K562 (cell line): ENCODE data around the gene OR2D2. TPM values are rescaled to one million over a fixed set of nuclear protein-coding genes. Genes with fewer than 3 reads are reported as not detected.

Experiments used
- ATAC-seq: fragments of 200-7000 bp; cut with Tn5 transposase; 3 replicates; pipeline ENCODE4 v1.9.1; 2020; ENCODE audit warnings: moderate library complexity
- BruUV-seq: library from RNA; stranded (reverse); fragments of 400-500 nt; replicated peaks from 2 replicates; lab custom pipeline; 2021; lab: Mats Ljungman, UMichigan
- CTCF ChIA-PET: fragments of 300-600 bp; formaldehyde crosslinking; extraction: SDS; loops from one replicate; lab custom pipeline; 2021; ENCODE audit warnings: low intra/inter-chr PET ratio; lab: Yijun Ruan, JAX
- POLR2A ChIA-PET: fragments of 300-600, 350-650 bp; sonication (Branson Sonifier 250); formaldehyde crosslinking; extraction: SDS; loops from one replicate; lab custom pipeline; 2021; ENCODE audit warnings: antibody characterized with exemption, inconsistent platforms; lab: Yijun Ruan, JAX
- DNase-seq, 4 experiments: peaks; one replicate each; pipeline versions ENCODE4 v3.0.0 to v3.0.0-alpha.2; 2011 to 2018; ENCODE audit warnings: low spot score in 3 of 4, mixed read lengths in 3 of 4; ENCODE audit errors: extremely low read depth in 1 of 4
- FAIRE-seq: peaks from 2 replicates; lab custom pipeline; 2011; peaks lifted over from hg19 to GRCh38; lab: Jason Lieb, UNC
- H2AFZ ChIP-seq: 2 replicates; pipeline ENCODE4 v1.6.0; 2011; ENCODE audit warnings: low read depth, low read length, control low read depth, inconsistent platforms
- H3K27ac ChIP-seq: fragments of 200-600 bp; 3 replicates; pipeline ENCODE4 v1.8.0; 2011; ENCODE audit warnings: low read depth, mild to moderate bottlenecking, control low read depth, inconsistent platforms, low read length, moderate library complexity, mixed read lengths; ENCODE audit errors: extremely low read depth
- H3K27me3 ChIP-seq, 2 experiments: fragments of 300-600 bp in 1 of 2; 2 replicates in 1 of 2; 3 replicates in 1 of 2; pipeline versions ENCODE4 v1.6.0 to v1.8.0; 2011; ENCODE audit warnings: inconsistent platforms in 2 of 2, low read length in 2 of 2, mild to moderate bottlenecking in 1 of 2, mixed read lengths in 1 of 2, moderate library complexity in 1 of 2; ENCODE audit not compliant: control insufficient read depth in 2 of 2, insufficient read depth in 2 of 2
- H3K36me3 ChIP-seq: fragments of 300-600 bp; 3 replicates; pipeline ENCODE4 v1.8.0; 2011; ENCODE audit warnings: mild to moderate bottlenecking, low read length, inconsistent platforms; ENCODE audit not compliant: control insufficient read depth, insufficient read depth
- H3K4me1 ChIP-seq, 2 experiments: fragments of 200-600 bp in 1 of 2; replicated peaks in 1 of 2; 2 replicates in 1 of 2; 3 replicates in 1 of 2; pipeline versions ENCODE4 v1.5.1 to v1.8.0; 2011; ENCODE audit warnings: inconsistent platforms in 2 of 2, low read length in 2 of 2, mild to moderate bottlenecking in 1 of 2, mixed read lengths in 1 of 2, moderate library complexity in 1 of 2; ENCODE audit not compliant: control insufficient read depth in 2 of 2, insufficient read depth in 2 of 2
- H3K4me2 ChIP-seq: 2 replicates; pipeline ENCODE4 v1.6.1; 2011; ENCODE audit warnings: low read length, control low read depth, inconsistent platforms, mixed read lengths; ENCODE audit not compliant: insufficient read depth
- H3K4me3 ChIP-seq: fragments of 200-600 bp; sonication (generic), shearing (Covaris generic); 2 replicates; pipeline ENCODE4 v1.5.1; 2016; ENCODE audit warnings: control low read depth, inconsistent platforms
- H3K79me2 ChIP-seq: fragments of 200-600 bp; 3 replicates; pipeline ENCODE4 v1.8.0; 2011; ENCODE audit warnings: low read length, inconsistent platforms; ENCODE audit not compliant: control insufficient read depth, insufficient read depth
- H3K9ac ChIP-seq, 2 experiments: 2 replicates each; pipeline versions ENCODE4 v1.6.0 to v1.6.1; 2011; ENCODE audit warnings: low read depth in 2 of 2, low read length in 2 of 2, control low read depth in 1 of 2, inconsistent platforms in 1 of 2, mild to moderate bottlenecking in 1 of 2, mixed read lengths in 1 of 2; ENCODE audit not compliant: insufficient read depth in 1 of 2
- H3K9me1 ChIP-seq: one replicate; pipeline ENCODE4 v1.6.0; 2011; ENCODE audit warnings: inconsistent platforms, mild to moderate bottlenecking, low read length, moderate library complexity; ENCODE audit not compliant: control insufficient read depth, insufficient read depth
- H3K9me3 ChIP-seq: replicated peaks from 2 replicates; pipeline ENCODE4 v1.5.1; 2011; ENCODE audit warnings: low read depth, low read length, inconsistent platforms; ENCODE audit not compliant: control insufficient read depth, insufficient read depth
- H4K20me1 ChIP-seq: replicated peaks from 2 replicates; pipeline ENCODE4 v1.6.1; 2011; ENCODE audit warnings: low read length, inconsistent platforms, mixed read lengths; ENCODE audit not compliant: control insufficient read depth, insufficient read depth
- BCOR ChIP-seq: fragments of 450-650 bp; IDR thresholded peaks from 2 replicates; pipeline ENCODE4 v1.6.1; 2016
- CCAR2 ChIP-seq: fragments of 200-400 bp; formaldehyde crosslinking; IDR thresholded peaks from 2 replicates; pipeline ENCODE4 v1.6.1; 2017; ENCODE audit warnings: mild to moderate bottlenecking, low read depth, low read length
- DNMT1 ChIP-seq: fragments of 450-650 bp; IDR thresholded peaks from 2 replicates; pipeline ENCODE4 v1.6.1; 2016; ENCODE audit warnings: antibody characterized with exemption, mild to moderate bottlenecking
- ILK ChIP-seq: fragments of 450-650 bp; IDR thresholded peaks from 2 replicates; pipeline ENCODE4 v1.6.1; 2016; ENCODE audit warnings: missing genetic modification characterization, low read depth, mild to moderate bottlenecking, missing compliant biosample characterization, moderate library complexity, borderline replicate concordance
- KDM1A ChIP-seq, 2 experiments: fragments of 450-650 bp; IDR thresholded peaks; 2 replicates each; pipeline ENCODE4 v1.6.1; 2016; ENCODE audit warnings: mild to moderate bottlenecking in 2 of 2
- NCOA1 ChIP-seq: fragments of 450-650 bp; IDR thresholded peaks from 2 replicates; pipeline ENCODE4 v1.6.1; 2016; ENCODE audit warnings: low read depth
- PTTG1 ChIP-seq: fragments of 450-650 bp; IDR thresholded peaks from 2 replicates; pipeline ENCODE4 v1.6.1; 2016; ENCODE audit warnings: low read depth, mild to moderate bottlenecking, missing genetic modification characterization, missing compliant biosample characterization
- RBM25 ChIP-seq: fragments of 200-400 bp; formaldehyde crosslinking; IDR thresholded peaks from 2 replicates; pipeline ENCODE4 v1.6.1; 2018; ENCODE audit warnings: low read length, low read depth, moderate library complexity; ENCODE audit not compliant: severe bottlenecking
- RCOR1 ChIP-seq, 2 experiments: IDR thresholded peaks; 2 replicates each; pipeline ENCODE4 v1.6.1; 2012; ENCODE audit warnings: low read depth in 2 of 2, low read length in 2 of 2, borderline replicate concordance in 1 of 2, improper control_type of control experiment in 1 of 2
- SIX5 ChIP-seq, 2 experiments: IDR thresholded peaks; 2 replicates each; pipeline ENCODE4 v1.6.1; 2011; ENCODE audit warnings: low read length in 2 of 2, borderline replicate concordance in 1 of 2, low read depth in 1 of 2, mild to moderate bottlenecking in 1 of 2, moderate library complexity in 1 of 2; ENCODE audit not compliant: insufficient read depth in 1 of 2
- SMAD3 ChIP-seq: fragments of 450-650 bp; formaldehyde crosslinking; conservative IDR thresholded peaks from 2 replicates; pipeline ENCODE4 v1.4.0; 2020; ENCODE audit warnings: mild to moderate bottlenecking
- SMARCA5 ChIP-seq: fragments of 450-650 bp; IDR thresholded peaks from 2 replicates; pipeline ENCODE4 v1.6.1; 2016
- SMARCC2 ChIP-seq: fragments of 450-650 bp; IDR thresholded peaks from 2 replicates; pipeline ENCODE4 v1.6.1; 2017; ENCODE audit warnings: antibody characterized with exemption, moderate library complexity, mild to moderate bottlenecking, low read depth
- YY1 ChIP-seq, 3 experiments: IDR thresholded peaks; 2 replicates each; pipeline ENCODE4 v1.6.1; 2011; ENCODE audit warnings: low read length in 2 of 3, mild to moderate bottlenecking in 2 of 3, moderate library complexity in 2 of 3, borderline replicate concordance in 1 of 3, control low read depth in 1 of 3, low read depth in 1 of 3; ENCODE audit not compliant: insufficient read depth in 3 of 3, insufficient replicate concordance in 2 of 3, control insufficient read depth in 1 of 3, insufficient read length in 1 of 3; ENCODE audit errors: extremely low read depth in 1 of 3
- ZNF146 ChIP-seq: IDR thresholded peaks from one replicate; pipeline ENCODE4 v1.6.1; 2018; ENCODE audit warnings: missing compliant biosample characterization; ENCODE audit not compliant: unreplicated experiment
- ZNF184 ChIP-seq: sonication (generic); formaldehyde crosslinking; IDR thresholded peaks from 2 replicates; pipeline ENCODE4 v1.5.0; 2020; ENCODE audit warnings: missing genetic modification reagents
- ZNF316 ChIP-seq: fragments of 450-650 bp; IDR thresholded peaks from 2 replicates; pipeline ENCODE4 v1.6.1; 2016
- WGBS: fragments of 100-300 bp; shearing (Covaris generic); methylation state at CpG from one replicate; pipeline ENCODE4 v1.1.6; 2016; ENCODE audit warnings: low coverage, mixed read lengths; ENCODE audit not compliant: insufficient coverage; ENCODE audit errors: missing lambda C conversion rate; 5-methylcytosine and 5-hydroxymethylcytosine counted together
- in situ Hi-C: fragments of 300-500 bp; cut with MboI; formaldehyde crosslinking; loops from 4 replicates; pipeline ENCODE4 v1.15.0; 2018; ENCODE audit warnings: inconsistent platforms, mixed read lengths
- intact Hi-C: fragments of 100-400 bp; cut with micrococcal nuclease; formaldehyde crosslinking; loops from 2 replicates; pipeline ENCODE4 v1.14.2; 2022
- polyA plus RNA-seq, 8 experiments: library from polyadenylated mRNA; depleted of rRNA in 4 of 8; stranded (reverse) in 5 of 8; unstranded in 3 of 8; fragments of >200 nt; fragmentation: Nextera tagmentation in 2 of 8; fragmentation: Illumina TruSeq in 1 of 8; extraction: Ambion mirVana in 2 of 8; extraction: Trizol in 1 of 8; gene quantifications; 2 replicates each; pipeline versions ENCODE4 v1.2.1 to v1.2.3, GENCODE V29; 2011 to 2014; ENCODE audit warnings: inconsistent platforms in 1 of 8, missing spikeins in 1 of 8
- total RNA-seq, 7 experiments: library from RNA; depleted of rRNA in 6 of 7; stranded (reverse); fragments of >200 nt in 6 of 7; fragmentation: Illumina TruSeq in 2 of 7; extraction: Trizol in 2 of 7; gene quantifications; 2 replicates each; pipeline versions ENCODE4 v1.2.1 to v1.2.3, GENCODE V29; 2011 to 2021; ENCODE audit warnings: low replicate concordance in 1 of 7
- TF ChIP-seq, protein P1 (sequence below), 2 experiments: IDR thresholded peaks; 2 replicates each; pipeline ENCODE4 v1.6.1; 2012; ENCODE audit warnings: improper control_type of control experiment in 2 of 2, low read depth in 2 of 2, low read length in 2 of 2, borderline replicate concordance in 1 of 2
- TF ChIP-seq, protein P2 (sequence below), 2 experiments: fragments of 450-650 bp in 1 of 2; sonication (generic) in 1 of 2; formaldehyde crosslinking; conservative IDR thresholded peaks; 2 replicates each; pipeline versions ENCODE4 v1.4.0 to v1.8.1; 2020 to 2022; ENCODE audit warnings: mild to moderate bottlenecking in 1 of 2, missing genetic modification reagents in 1 of 2
- TF ChIP-seq, protein P3 (sequence below): sonication (generic); formaldehyde crosslinking; IDR thresholded peaks from 2 replicates; pipeline ENCODE4 v1.8.0; 2022; ENCODE audit warnings: missing genetic modification reagents, mild to moderate bottlenecking, borderline replicate concordance

The OR2D2 gene
- total and polyA plus RNA-seq, 9 of the 15 experiments (the other 6 are each of a cell fraction or from before 2014, with no cell fraction given), result 0.10 to 1.0 (median 0.57) TPM; not detected in 2

DNA sequence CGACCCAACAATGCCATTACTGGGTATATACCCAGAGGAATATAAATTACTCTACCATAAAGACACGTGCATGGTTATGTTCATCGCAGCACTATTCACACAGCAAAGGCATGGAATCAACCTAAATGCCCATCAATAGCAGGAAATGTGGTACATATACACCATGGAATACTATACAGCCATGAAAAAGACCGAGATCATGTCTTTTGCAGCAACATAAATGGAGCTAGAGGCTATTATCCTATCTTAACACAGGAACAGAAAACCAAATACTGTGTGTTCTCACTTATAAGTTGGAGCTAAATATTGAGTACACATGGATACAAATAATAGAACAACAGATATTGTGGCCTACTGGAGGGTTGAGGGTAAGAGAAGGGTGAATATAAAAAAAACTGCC is 3.5 kb downstream of the OR2D2 start:
- no peak for DNase-seq
- in situ Hi-C loops (no loop called here), intact Hi-C loops (no loop called here)
- Histone ChIP-seq H3K9ac (no peak overlapping the region), H3K27me3 (no peaks in the 10 kb centered on the region), H3K27ac (no peak overlapping the region), H3K9me1 (no peaks in the 10 kb centered on the region), H3K4me2 (no peak overlapping the region), H3K4me3 (no peak overlapping the region)
- POLR2A ChIA-PET, result interaction anchor here (0.6 to 1.2 kb wide), 2 partner anchors 8 to 16 kb away, joined by 3 to 4 read pairs; no protein-coding TSS in a partner anchor
- FAIRE-seq, result no peak
- 26% methylated on average over 4 of the region's 4 CpGs for WGBS
- no peak for TF ChIP-seq ZNF184 (CRISPR knock-in tag)
- TF ChIP-seq ZNF316, result no peak
- TF ChIP-seq DNMT1, result no peak
- TF ChIP-seq SIX5 (IDR thresholded peaks at IDR 0.05; ENCODE audit: borderline replicate concordance in 1 of 2, insufficient read depth in 1 of 2, low read depth in 1 of 2, low read length in 2 of 2), result no peak
- peak; percentile 99 for TF ChIP-seq ZNF146 (CRISPR knock-in tag)
- peak; percentile 68 for TF ChIP-seq BCOR
- peak; percentile 24 to 36; a peak in 1 of 4 replicates for TF ChIP-seq KDM1A (IDR thresholded peaks at IDR 0.05)
- TF ChIP-seq, protein P1, sequence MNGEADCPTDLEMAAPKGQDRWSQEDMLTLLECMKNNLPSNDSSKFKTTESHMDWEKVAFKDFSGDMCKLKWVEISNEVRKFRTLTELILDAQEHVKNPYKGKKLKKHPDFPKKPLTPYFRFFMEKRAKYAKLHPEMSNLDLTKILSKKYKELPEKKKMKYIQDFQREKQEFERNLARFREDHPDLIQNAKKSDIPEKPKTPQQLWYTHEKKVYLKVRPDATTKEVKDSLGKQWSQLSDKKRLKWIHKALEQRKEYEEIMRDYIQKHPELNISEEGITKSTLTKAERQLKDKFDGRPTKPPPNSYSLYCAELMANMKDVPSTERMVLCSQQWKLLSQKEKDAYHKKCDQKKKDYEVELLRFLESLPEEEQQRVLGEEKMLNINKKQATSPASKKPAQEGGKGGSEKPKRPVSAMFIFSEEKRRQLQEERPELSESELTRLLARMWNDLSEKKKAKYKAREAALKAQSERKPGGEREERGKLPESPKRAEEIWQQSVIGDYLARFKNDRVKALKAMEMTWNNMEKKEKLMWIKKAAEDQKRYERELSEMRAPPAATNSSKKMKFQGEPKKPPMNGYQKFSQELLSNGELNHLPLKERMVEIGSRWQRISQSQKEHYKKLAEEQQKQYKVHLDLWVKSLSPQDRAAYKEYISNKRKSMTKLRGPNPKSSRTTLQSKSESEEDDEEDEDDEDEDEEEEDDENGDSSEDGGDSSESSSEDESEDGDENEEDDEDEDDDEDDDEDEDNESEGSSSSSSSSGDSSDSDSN (IDR thresholded peaks at IDR 0.05; ENCODE audit: borderline replicate concordance in 1 of 2, low read depth in 2 of 2, low read length in 2 of 2), result no peak
- TF ChIP-seq YY1 (IDR thresholded peaks at IDR 0.05; ENCODE audit: borderline replicate concordance in 1 of 3, control insufficient read depth in 1 of 3, extremely low read depth in 1 of 3, insufficient read depth in 3 of 3, insufficient read length in 1 of 3, insufficient replicate concordance in 2 of 3, low read depth in 1 of 3, low read length in 2 of 3), result no peak
- peak; percentile 72 for TF ChIP-seq RBM25
- no peak for TF ChIP-seq PTTG1 (tag)
- TF ChIP-seq SMAD3, result no peak
- TF ChIP-seq RCOR1 (IDR thresholded peaks at IDR 0.05; ENCODE audit: borderline replicate concordance in 1 of 2, low read depth in 2 of 2, low read length in 2 of 2), result 0 out of 4 replicates have a peak, but pooled peaks of 1 of the 2 experiments have one; percentile 18
- no peak for TF ChIP-seq CCAR2
- no peak for TF ChIP-seq SMARCC2
- TF ChIP-seq, protein P2, sequence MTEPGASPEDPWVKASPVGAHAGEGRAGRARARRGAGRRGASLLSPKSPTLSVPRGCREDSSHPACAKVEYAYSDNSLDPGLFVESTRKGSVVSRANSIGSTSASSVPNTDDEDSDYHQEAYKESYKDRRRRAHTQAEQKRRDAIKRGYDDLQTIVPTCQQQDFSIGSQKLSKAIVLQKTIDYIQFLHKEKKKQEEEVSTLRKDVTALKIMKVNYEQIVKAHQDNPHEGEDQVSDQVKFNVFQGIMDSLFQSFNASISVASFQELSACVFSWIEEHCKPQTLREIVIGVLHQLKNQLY (CRISPR knock-in tag; conservative IDR thresholded peaks at IDR 0.05), result no peak
- 0 out of 2 replicates have a peak, but pooled peaks have one; percentile 24 for TF ChIP-seq SMARCA5
- no peak for TF ChIP-seq ILK (tag)
- TF ChIP-seq NCOA1, result no peak
- TF ChIP-seq, protein P3, sequence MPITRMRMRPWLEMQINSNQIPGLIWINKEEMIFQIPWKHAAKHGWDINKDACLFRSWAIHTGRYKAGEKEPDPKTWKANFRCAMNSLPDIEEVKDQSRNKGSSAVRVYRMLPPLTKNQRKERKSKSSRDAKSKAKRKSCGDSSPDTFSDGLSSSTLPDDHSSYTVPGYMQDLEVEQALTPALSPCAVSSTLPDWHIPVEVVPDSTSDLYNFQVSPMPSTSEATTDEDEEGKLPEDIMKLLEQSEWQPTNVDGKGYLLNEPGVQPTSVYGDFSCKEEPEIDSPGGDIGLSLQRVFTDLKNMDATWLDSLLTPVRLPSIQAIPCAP (CRISPR knock-in tag), result no peak
- TF ChIP-seq, all 486 proteins: peak for 6
- CTCF ChIA-PET, result interaction anchor here (0.6 kb wide), 1 partner anchor 166 kb away, joined by 3 read pairs; no protein-coding TSS in a partner anchor
- Histone ChIP-seq H4K20me1 (no peaks in the 10 kb centered on the region), H2AFZ (no peak overlapping the region), H3K9me3 (no peaks in the 10 kb centered on the region), H3K4me1 (no peaks in the 10 kb centered on the region), H3K79me2 (no peaks in the 10 kb centered on the region), H3K36me3 (no peaks in the 10 kb centered on the region)
- no TSS peak for BruUV-seq
- no peak for ATAC-seq
